Measurements from ENCODE around the gene ZMYND8.

- no peak for TF ChIP-seq EZH2 (IDR thresholded peaks at IDR 0.05; ENCODE audit: insufficient read depth, poor library complexity, severe bottlenecking)
- no peak for TF ChIP-seq EZH2phosphoT487 (IDR thresholded peaks at IDR 0.05; ENCODE audit: insufficient read depth, low read depth)
Measured at GRCh38 chr20:47243003-47243402, 113.5 kb downstream of the ZMYND8 start.

Measured in GM23248 (cell line).